GM18511 (cell line): Measurements from ENCODE around the gene C9orf43.
"Not testable (repeated sequence)": the region's sequence is repeated elsewhere in the genome, so short reads cannot be mapped to it uniquely, and the experiment has no call there.

ENCODE experiments used
- ATAC-seq: cut with Tn5 transposase; IDR thresholded peaks from one replicate; pipeline ENCODE4 v1.9.1; 2021; ENCODE audit warnings: mild to moderate bottlenecking, moderate library complexity; ENCODE audit not compliant: unreplicated experiment

The C9orf43 gene

GRCh38 chr9:113410207-113410864 is at the start of gene C9orf43, which contains the start of gene POLE3:
C9orf43 (plus strand) TSS chr9:113410747; CDS start chr9:113413494, 2,747 bp downstream.
POLE3 (minus strand) TSS chr9:113410675; CDS start chr9:113410293, 382 bp downstream.
- ATAC-seq, result peak; percentile 94

- ATAC-seq, result no peak
Observed at GRCh38 chr9:113361304-113362018, 49.1 kb upstream of the C9orf43 start.

GRCh38 chr9:113363336-113363735 is 47.2 kb upstream of the C9orf43 start:
- ATAC-seq, result no peak

GRCh38 chr9:113364951-113365350 is 45.6 kb upstream of the C9orf43 start:
- ATAC-seq, result no peak

- not testable (repeated sequence) for ATAC-seq
Observed at GRCh38 chr9:113365652-113366051, 44.9 kb upstream of the C9orf43 start.

- no peak for ATAC-seq
Observed at GRCh38 chr9:113368348-113368981, 42.1 kb upstream of the C9orf43 start.

GRCh38 chr9:113368982-113369854 is 41.3 kb upstream of the C9orf43 start:
- no peak for ATAC-seq

- no peak for ATAC-seq
Observed at GRCh38 chr9:113369855-113370140, 40.7 kb upstream of the C9orf43 start.

GRCh38 chr9:113370806-113371325 is 39.7 kb upstream of the C9orf43 start:
- no peak for ATAC-seq

- no peak for ATAC-seq
Observed at GRCh38 chr9:113372059-113372458, 38.5 kb upstream of the C9orf43 start.

- no peak for ATAC-seq
Observed at GRCh38 chr9:113373256-113373655, 37.3 kb upstream of the C9orf43 start.

GRCh38 chr9:113373676-113374392 is 36.7 kb upstream of the C9orf43 start:
- no peak for ATAC-seq

- ATAC-seq, result no peak
Observed at GRCh38 chr9:113375057-113376023, 35.2 kb upstream of the C9orf43 start.

GRCh38 chr9:113376634-113377567 is 33.6 kb upstream of the C9orf43 start, which contains the start of gene HDHD3:
HDHD3 (minus strand) TSS chr9:113376986; CDS start chr9:113374354, 2,632 bp downstream.
- ATAC-seq, result peak; percentile 75

GRCh38 chr9:113379094-113379828 is 31.3 kb upstream of the C9orf43 start:
- ATAC-seq, result not testable (repeated sequence)

GRCh38 chr9:113379829-113380210 is 30.7 kb upstream of the C9orf43 start:
- not testable (repeated sequence) for ATAC-seq

- ATAC-seq, result peak; percentile 57
Observed at GRCh38 chr9:113380869-113381378, 29.6 kb upstream of the C9orf43 start.
